ENCODE data around the gene MORC2. TPM values are rescaled to one million over a fixed set of nuclear protein-coding genes. Genes with fewer than 3 reads are reported as not detected.

MORC2 gene
- total RNA-seq, 1 experiment from 2014 or later = 60.3 TPM

- BruUV-seq (replicated peaks) = no TSS peak
- Histone ChIP-seq H3K4me1 (ENCODE audit: insufficient read depth, low read length, poor library complexity, severe bottlenecking) (peaks cover 14% of the 10 kb centered on the region), H3K36me3 (ENCODE audit: insufficient read depth, low read length, poor library complexity, severe bottlenecking) (no peaks in the 10 kb centered on the region), H3K4me3 (ENCODE audit: low read depth, low read length, poor library complexity, severe bottlenecking) (no peak overlapping the region), H3K27ac (ENCODE audit: low read depth, low read length, poor library complexity, severe bottlenecking) (no peak overlapping the region), H3K9me3 (ENCODE audit: low read depth, low read length, poor library complexity, severe bottlenecking) (peaks cover 5% of the 10 kb centered on the region), H3K27me3 (replicated peaks; ENCODE audit: insufficient read depth, low read depth, low read length, poor library complexity) (no peaks in the 10 kb centered on the region)
- TF ChIP-seq EZH2 (IDR thresholded peaks at IDR 0.05; ENCODE audit: borderline replicate concordance, low read depth, low read length, poor library complexity, severe bottlenecking) (no peak), CTCF (conservative IDR thresholded peaks at IDR 0.05; ENCODE audit: low read depth, low read length) (peak; percentile 88)
- DNase-seq (ENCODE audit: low spot score) = peak; percentile 81
- intact Hi-C loops (cut with micrococcal nuclease; ENCODE audit: unreplicated experiment) = loop anchor here (1.0 to 2.0 kb wide), 2 partner anchors 157 to 286 kb away; partner anchors contain the start of gene SLC35E4
- ChIA-PET POLR2A (ENCODE audit: low non-redundant PET) (no interaction called here), CTCF (interaction anchor here (0.8 to 1.1 kb wide), 2 partner anchors 30 to 158 kb away, joined by 3 to 4 read pairs; no protein-coding TSS in a partner anchor)
These were observed 48.2 kb downstream of the MORC2 start for GRCh38 chr22:30920407-30920806.

GRCh38 chr22:30919973-30920372 lies 48.6 kb downstream of the MORC2 start:
- Histone ChIP-seq H3K27ac (ENCODE audit: low read depth, low read length, poor library complexity, severe bottlenecking) (no peak overlapping the region), H3K9me3 (ENCODE audit: low read depth, low read length, poor library complexity, severe bottlenecking) (peaks cover 5% of the 10 kb centered on the region), H3K4me1 (ENCODE audit: insufficient read depth, low read length, poor library complexity, severe bottlenecking) (peaks cover 14% of the 10 kb centered on the region), H3K27me3 (replicated peaks; ENCODE audit: insufficient read depth, low read depth, low read length, poor library complexity) (no peaks in the 10 kb centered on the region), H3K4me3 (ENCODE audit: low read depth, low read length, poor library complexity, severe bottlenecking) (no peak overlapping the region), H3K36me3 (ENCODE audit: insufficient read depth, low read length, poor library complexity, severe bottlenecking) (no peaks in the 10 kb centered on the region)
- intact Hi-C loops (cut with micrococcal nuclease; ENCODE audit: unreplicated experiment) = loop anchor here (1.0 to 2.0 kb wide), 2 partner anchors 157 to 285 kb away; partner anchors contain the start of gene SLC35E4
- POLR2A ChIA-PET (ENCODE audit: low non-redundant PET) = no interaction called here
- BruUV-seq (replicated peaks) = no TSS peak
- DNase-seq (ENCODE audit: low spot score) = no peak
- no peak for TF ChIP-seq CTCF (conservative IDR thresholded peaks at IDR 0.05; ENCODE audit: low read depth, low read length)
- TF ChIP-seq EZH2 (IDR thresholded peaks at IDR 0.05; ENCODE audit: borderline replicate concordance, low read depth, low read length, poor library complexity, severe bottlenecking) = no peak
- CTCF ChIA-PET = interaction anchor here (0.8 kb wide), 1 partner anchor 29 kb away, joined by 4 read pairs; no protein-coding TSS in a partner anchor

GRCh38 chr22:30918761-30919160 lies 49.8 kb downstream of the MORC2 start:
- no peak for TF ChIP-seq EZH2 (IDR thresholded peaks at IDR 0.05; ENCODE audit: borderline replicate concordance, low read depth, low read length, poor library complexity, severe bottlenecking)
- no peak for TF ChIP-seq CTCF (conservative IDR thresholded peaks at IDR 0.05; ENCODE audit: low read depth, low read length)
- ChIA-PET POLR2A (ENCODE audit: low non-redundant PET) (no interaction called here), CTCF (no interaction called here)
- BruUV-seq (replicated peaks) = no TSS peak
- H3K4me1 ChIP-seq (ENCODE audit: insufficient read depth, low read length, poor library complexity, severe bottlenecking) = peaks cover 14% of the 10 kb centered on the region
- H3K4me3 ChIP-seq (ENCODE audit: low read depth, low read length, poor library complexity, severe bottlenecking) = no peak overlapping the region
- peaks cover 5% of the 10 kb centered on the region for H3K9me3 ChIP-seq (ENCODE audit: low read depth, low read length, poor library complexity, severe bottlenecking)
- H3K36me3 ChIP-seq (ENCODE audit: insufficient read depth, low read length, poor library complexity, severe bottlenecking) = no peaks in the 10 kb centered on the region
- intact Hi-C loops (cut with micrococcal nuclease; ENCODE audit: unreplicated experiment) = no loop called here
- no peak for DNase-seq (ENCODE audit: low spot score)
- H3K27me3 ChIP-seq (replicated peaks; ENCODE audit: insufficient read depth, low read depth, low read length, poor library complexity) = no peaks in the 10 kb centered on the region
- no peak overlapping the region for H3K27ac ChIP-seq (ENCODE audit: low read depth, low read length, poor library complexity, severe bottlenecking)

All from A673 (cell line).